ENCODE results near the gene MLF2. TPM values are rescaled to one million over a fixed set of nuclear protein-coding genes. Genes with fewer than 3 reads are reported as not detected.

Gene MLF2
- total RNA-seq, 1 experiment from 2014 or later, result 309 TPM

- H3K36me3 ChIP-seq (ENCODE audit: control insufficient read depth in 1 of 2, insufficient read depth in 2 of 2, low read length in 2 of 2), result no peaks in the 10 kb centered on the region
- H3K9ac ChIP-seq (ENCODE audit: low read length), result no peak overlapping the region
- H3K27ac ChIP-seq (ENCODE audit: low read depth, low read length), result no peak overlapping the region
- H3K9me2 ChIP-seq (ENCODE audit: insufficient read depth), result no peaks in the 10 kb centered on the region
- H2AFZ ChIP-seq (ENCODE audit: low read depth, low read length, poor library complexity, severe bottlenecking), result no peak overlapping the region
- H3K4me1 ChIP-seq (ENCODE audit: control insufficient read depth in 1 of 2, insufficient read depth in 2 of 2, low read length in 2 of 2), result no peaks in the 10 kb centered on the region
- ChIA-PET RAD21 (ENCODE audit: low non-redundant PET in 1 of 2, low total read pairs in 2 of 2, uncharacterized antibody in 2 of 2, unreplicated experiment in 2 of 2) (no interaction called here), CTCF (no interaction called here), POLR2A (no interaction called here)
- intact Hi-C loops (cut with micrococcal nuclease), result no loop called here
- no peaks in the 10 kb centered on the region for H3K79me2 ChIP-seq (ENCODE audit: insufficient read depth, low read length)
- H3K9me3 ChIP-seq (ENCODE audit: control insufficient read depth in 1 of 2, insufficient read depth in 1 of 2, low read depth in 1 of 2, low read length in 2 of 2), result no peaks in the 10 kb centered on the region
- no peaks in the 10 kb centered on the region for H4K20me1 ChIP-seq (ENCODE audit: insufficient read depth)
- ATAC-seq, result no peak
- DNase-seq (ENCODE audit: low read depth, low spot score), result no peak
- TF ChIP-seq CBX3 (IDR thresholded peaks at IDR 0.05; ENCODE audit: low read depth) (no peak), ELF1 (IDR thresholded peaks at IDR 0.05; ENCODE audit: borderline replicate concordance, low read depth) (no peak)
- H3K27me3 ChIP-seq (ENCODE audit: insufficient read depth, low read length), result no peaks in the 10 kb centered on the region
- no TSS peak for BruUV-seq (replicated peaks)
- no peak overlapping the region for H3K4me3 ChIP-seq (replicated peaks in 1 of 2; ENCODE audit: low read depth in 1 of 2, low read length in 2 of 2)
- H3K4me2 ChIP-seq (ENCODE audit: low read length), result no peak overlapping the region
Measured at GRCh38 chr12:6790496-6791150, 37.7 kb upstream of the MLF2 start.

- intact Hi-C loops (cut with micrococcal nuclease), result no loop called here
- no peaks in the 10 kb centered on the region for H3K36me3 ChIP-seq (ENCODE audit: control insufficient read depth in 1 of 2, insufficient read depth in 2 of 2, low read length in 2 of 2)
- no peaks in the 10 kb centered on the region for H3K27me3 ChIP-seq (ENCODE audit: insufficient read depth, low read length)
- peaks cover 0 to 10% of the 10 kb centered on the region in 2 experiments; a peak in 3 of 4 replicates for H3K4me1 ChIP-seq (ENCODE audit: control insufficient read depth in 1 of 2, insufficient read depth in 2 of 2, low read length in 2 of 2)
- H3K79me2 ChIP-seq (ENCODE audit: insufficient read depth, low read length), result no peaks in the 10 kb centered on the region
- no peak within 1 kb of the TSS for H3K9ac ChIP-seq (ENCODE audit: low read length)
- TF ChIP-seq ELF1 (IDR thresholded peaks at IDR 0.05; ENCODE audit: borderline replicate concordance, low read depth), result no peak
- no peak for TF ChIP-seq RAD21 (IDR thresholded peaks at IDR 0.05; ENCODE audit: low read depth)
- TF ChIP-seq SP1 (IDR thresholded peaks at IDR 0.05; ENCODE audit: low read depth), result no peak
- no peak for TF ChIP-seq EZH2phosphoT487 (IDR thresholded peaks at IDR 0.05; ENCODE audit: borderline replicate concordance)
- no peak for TF ChIP-seq CEBPB (IDR thresholded peaks at IDR 0.05; ENCODE audit: low read depth)
- no peak for TF ChIP-seq SIN3A (IDR thresholded peaks at IDR 0.05; ENCODE audit: low read depth)
- no peak for TF ChIP-seq EZH2 (IDR thresholded peaks at IDR 0.05)
- TF ChIP-seq SRF (IDR thresholded peaks at IDR 0.05; ENCODE audit: low read depth), result no peak
- TF ChIP-seq, protein P1, sequence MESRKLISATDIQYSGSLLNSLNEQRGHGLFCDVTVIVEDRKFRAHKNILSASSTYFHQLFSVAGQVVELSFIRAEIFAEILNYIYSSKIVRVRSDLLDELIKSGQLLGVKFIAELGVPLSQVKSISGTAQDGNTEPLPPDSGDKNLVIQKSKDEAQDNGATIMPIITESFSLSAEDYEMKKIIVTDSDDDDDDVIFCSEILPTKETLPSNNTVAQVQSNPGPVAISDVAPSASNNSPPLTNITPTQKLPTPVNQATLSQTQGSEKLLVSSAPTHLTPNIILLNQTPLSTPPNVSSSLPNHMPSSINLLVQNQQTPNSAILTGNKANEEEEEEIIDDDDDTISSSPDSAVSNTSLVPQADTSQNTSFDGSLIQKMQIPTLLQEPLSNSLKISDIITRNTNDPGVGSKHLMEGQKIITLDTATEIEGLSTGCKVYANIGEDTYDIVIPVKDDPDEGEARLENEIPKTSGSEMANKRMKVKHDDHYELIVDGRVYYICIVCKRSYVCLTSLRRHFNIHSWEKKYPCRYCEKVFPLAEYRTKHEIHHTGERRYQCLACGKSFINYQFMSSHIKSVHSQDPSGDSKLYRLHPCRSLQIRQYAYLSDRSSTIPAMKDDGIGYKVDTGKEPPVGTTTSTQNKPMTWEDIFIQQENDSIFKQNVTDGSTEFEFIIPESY (IDR thresholded peaks at IDR 0.05; ENCODE audit: extremely low read depth, insufficient replicate concordance, low read length), result no peak
- no peak for TF ChIP-seq CBX3 (IDR thresholded peaks at IDR 0.05; ENCODE audit: low read depth)
- no peak for TF ChIP-seq YY1 (IDR thresholded peaks at IDR 0.05; ENCODE audit: extremely low read depth, insufficient replicate concordance, low read depth, low read length)
- no peak for TF ChIP-seq TCF7L2 (IDR thresholded peaks at IDR 0.05; ENCODE audit: borderline replicate concordance, extremely low read depth, insufficient read depth, insufficient read length)
- no peak for TF ChIP-seq POLR2AphosphoS5 (IDR thresholded peaks at IDR 0.05; ENCODE audit: low read depth, low read length)
- TF ChIP-seq POLR2A (IDR thresholded peaks at IDR 0.05; ENCODE audit: borderline replicate concordance, extremely low read depth, insufficient read depth, insufficient read length), result no peak
- no peak for TF ChIP-seq ZNF274 (IDR thresholded peaks at IDR 0.05; ENCODE audit: low read depth, low read length)
- TF ChIP-seq FOSL1 (IDR thresholded peaks at IDR 0.05; ENCODE audit: low read depth), result no peak
- no peak for TF ChIP-seq JUND (IDR thresholded peaks at IDR 0.05)
- TF ChIP-seq, protein P2, sequence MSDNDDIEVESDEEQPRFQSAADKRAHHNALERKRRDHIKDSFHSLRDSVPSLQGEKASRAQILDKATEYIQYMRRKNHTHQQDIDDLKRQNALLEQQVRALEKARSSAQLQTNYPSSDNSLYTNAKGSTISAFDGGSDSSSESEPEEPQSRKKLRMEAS (IDR thresholded peaks at IDR 0.05), result no peak
- no peak for TF ChIP-seq ZFX (IDR thresholded peaks at IDR 0.05)
- H3K27ac ChIP-seq (ENCODE audit: low read depth, low read length), result no peak within 1 kb of the TSS
- H4K20me1 ChIP-seq (ENCODE audit: insufficient read depth), result no peaks in the 10 kb centered on the region
- no peak for ATAC-seq
- POLR2A ChIA-PET, result no interaction called here
- RAD21 ChIA-PET (ENCODE audit: low non-redundant PET in 1 of 2, low total read pairs in 2 of 2, uncharacterized antibody in 2 of 2, unreplicated experiment in 2 of 2), result no interaction called here
- no peak within 1 kb of the TSS for H2AFZ ChIP-seq (ENCODE audit: low read depth, low read length, poor library complexity, severe bottlenecking)
- H3K9me3 ChIP-seq (ENCODE audit: control insufficient read depth in 1 of 2, insufficient read depth in 1 of 2, low read depth in 1 of 2, low read length in 2 of 2), result no peaks in the 10 kb centered on the region
- H3K9me2 ChIP-seq (ENCODE audit: insufficient read depth), result no peaks in the 10 kb centered on the region
- no peak for DNase-seq (ENCODE audit: low read depth, low spot score)
- no peak within 1 kb of the TSS for H3K4me3 ChIP-seq (replicated peaks in 1 of 2; ENCODE audit: low read depth in 1 of 2, low read length in 2 of 2)
- CTCF ChIA-PET, result no interaction called here
- no peak within 1 kb of the TSS for H3K4me2 ChIP-seq (ENCODE audit: low read length)
- no TSS peak for BruUV-seq (replicated peaks)
Measured at GRCh38 chr12:6788972-6789924, 36.3 kb upstream of the MLF2 start, which contains the start of gene CD4. TSS of gene CD4 (plus strand) at chr12:6789528. CDS start at chr12:6800139, 10,611 bp downstream.

Measured in HCT116 (cell line).